COR-L47 (cell line): ENCODE results near the gene TRPM8.

Experiments used
- DNase-seq: peaks from one replicate; lab custom pipeline; 2025; lab: John Stamatoyannopoulos, UW

Gene TRPM8

GRCh38 chr2:233976087-233976486, 58.9 kb downstream of the TRPM8 start:
- DNase-seq = no peak

DNA sequence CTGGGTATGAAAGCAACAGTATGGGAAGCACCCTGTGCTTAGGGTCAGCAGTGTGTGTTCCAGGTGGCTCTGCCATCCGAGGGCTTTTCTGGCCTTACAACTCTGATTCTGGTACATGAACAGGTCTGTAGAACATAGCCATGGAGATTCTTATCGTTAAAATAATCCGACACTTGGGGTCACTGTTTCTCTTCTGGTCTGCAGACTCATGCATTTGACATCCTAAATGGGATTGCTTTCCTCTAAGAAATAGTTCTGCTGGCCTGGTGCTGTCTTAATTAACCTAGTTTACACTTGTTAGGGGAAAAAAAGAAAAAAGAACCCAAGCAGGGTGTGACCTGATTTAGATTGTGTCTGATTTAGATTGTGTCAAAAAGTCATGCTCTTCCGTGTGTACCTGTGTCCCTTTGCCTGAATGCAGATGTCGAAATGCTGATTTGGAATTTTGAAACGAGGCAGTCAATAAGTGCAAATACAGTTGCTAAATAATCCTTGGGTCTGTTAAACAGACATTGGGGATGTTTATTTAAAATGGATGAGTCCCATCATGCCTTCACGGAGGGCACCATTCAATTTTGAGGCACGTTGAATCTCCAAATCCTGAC, 59.6 kb downstream of the TRPM8 start:
- DNase-seq = peak; percentile 7

- no peak for DNase-seq
Measured at GRCh38 chr2:233977296-233977837, 60.2 kb downstream of the TRPM8 start.

DNA sequence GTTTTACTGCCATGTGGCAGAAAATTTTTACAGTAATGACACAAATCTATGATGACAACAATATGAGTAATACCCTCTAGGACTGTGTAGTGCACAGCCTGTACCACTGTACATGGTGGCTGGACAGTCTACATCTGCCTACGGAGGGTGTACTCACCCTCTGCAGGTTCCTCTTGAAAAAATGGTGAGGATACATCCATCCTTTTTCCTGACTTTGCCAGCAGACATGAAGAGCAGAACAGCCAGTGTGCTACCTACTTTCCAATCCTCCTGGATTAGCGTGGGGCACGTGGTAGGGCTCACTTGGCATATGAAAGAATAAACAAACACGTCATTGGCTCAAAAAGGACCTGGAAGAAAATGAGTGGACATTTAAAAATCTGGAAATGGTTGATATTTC, 62.6 kb downstream of the TRPM8 start:
- DNase-seq = no peak

GRCh38 chr2:233980955-233981561, 63.9 kb downstream of the TRPM8 start:
- DNase-seq = no peak

DNA sequence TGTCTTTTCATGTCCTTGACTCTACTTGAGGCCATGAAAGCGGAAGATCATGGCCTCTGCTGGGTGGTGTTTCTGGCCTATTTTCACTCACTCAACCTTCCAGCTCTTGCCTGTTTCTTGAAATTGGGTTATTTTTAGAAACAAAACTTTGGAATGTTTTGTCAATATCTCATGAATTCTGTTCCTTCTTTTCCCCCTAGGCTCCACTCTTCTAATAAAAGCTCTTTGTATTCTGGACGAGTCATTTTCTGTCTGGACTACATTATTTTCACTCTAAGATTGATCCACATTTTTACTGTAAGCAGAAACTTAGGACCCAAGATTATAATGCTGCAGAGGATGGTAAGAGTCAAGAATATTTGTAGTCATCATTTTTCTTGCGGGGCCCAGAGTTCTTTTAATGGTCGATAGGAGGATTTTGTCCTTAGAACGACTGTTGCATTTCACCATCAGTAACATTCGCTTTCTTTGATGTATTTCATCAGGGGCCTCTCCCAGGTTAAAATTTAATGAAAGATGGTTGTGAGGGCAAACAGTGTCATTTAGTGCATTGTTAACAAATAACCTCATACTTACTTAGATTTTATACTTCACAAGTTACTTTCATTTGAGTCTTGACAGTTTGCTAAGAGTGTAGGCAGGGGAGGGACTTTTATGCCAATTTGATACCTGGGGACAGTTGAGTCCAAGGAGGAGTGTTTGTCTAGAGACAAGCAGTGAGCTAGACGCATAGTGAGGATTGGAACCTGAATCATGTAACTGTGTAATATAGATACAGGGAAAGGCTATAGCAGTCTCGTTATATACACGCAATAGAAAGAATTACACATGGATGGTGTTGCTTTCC, 64.6 kb downstream of the TRPM8 start:
- DNase-seq = no peak

DNA sequence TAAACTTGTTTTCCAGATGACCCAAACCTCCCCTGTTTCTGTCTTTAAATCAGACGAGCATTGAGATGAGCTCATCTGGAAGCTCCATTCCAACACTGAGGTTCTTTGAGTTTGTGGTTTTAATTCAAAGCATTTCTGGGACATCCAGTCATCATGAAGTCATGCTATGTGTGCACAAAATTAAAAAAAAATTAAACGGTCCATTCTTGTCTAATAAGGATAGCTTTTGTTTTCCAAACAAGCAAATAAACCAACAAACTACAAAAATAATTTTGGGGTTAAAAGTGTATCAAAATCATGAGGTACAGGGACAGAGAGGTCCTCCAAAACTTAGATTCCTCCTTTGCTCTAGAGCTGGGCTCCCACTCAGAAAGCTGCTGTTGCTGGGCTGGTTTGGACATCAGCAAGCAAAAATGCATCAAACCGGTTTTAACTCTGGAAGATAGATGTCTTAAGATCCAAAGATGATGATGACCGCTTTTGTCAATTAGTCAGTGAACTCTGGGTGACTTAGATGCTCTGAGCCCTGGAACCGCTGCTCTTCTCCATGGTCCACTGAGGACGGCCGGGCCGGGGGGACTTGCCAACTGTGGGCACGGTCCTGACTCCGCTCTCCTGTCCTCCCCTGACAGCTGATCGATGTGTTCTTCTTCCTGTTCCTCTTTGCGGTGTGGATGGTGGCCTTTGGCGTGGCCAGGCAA, 65.4 kb downstream of the TRPM8 start:
- no peak for DNase-seq

DNA sequence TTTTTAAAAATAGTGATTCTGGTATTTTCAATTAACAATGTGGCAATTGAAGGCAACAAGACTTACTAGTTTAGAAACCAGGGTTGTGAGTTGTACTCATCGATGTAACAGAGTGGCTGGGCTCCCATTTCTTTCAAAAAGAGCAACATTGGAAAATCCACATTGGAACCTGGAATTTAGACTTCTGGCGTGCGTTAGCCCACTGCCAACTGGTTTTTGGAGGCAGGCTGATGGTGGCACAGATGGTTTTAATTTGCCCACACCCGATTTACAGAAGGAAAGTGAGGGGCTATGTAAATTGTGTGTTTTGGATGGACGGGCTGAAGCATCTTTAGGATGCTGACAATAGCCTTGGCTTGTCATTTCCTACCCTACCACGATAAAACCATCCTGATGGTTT, 66.3 kb downstream of the TRPM8 start:
- DNase-seq = no peak

DNA sequence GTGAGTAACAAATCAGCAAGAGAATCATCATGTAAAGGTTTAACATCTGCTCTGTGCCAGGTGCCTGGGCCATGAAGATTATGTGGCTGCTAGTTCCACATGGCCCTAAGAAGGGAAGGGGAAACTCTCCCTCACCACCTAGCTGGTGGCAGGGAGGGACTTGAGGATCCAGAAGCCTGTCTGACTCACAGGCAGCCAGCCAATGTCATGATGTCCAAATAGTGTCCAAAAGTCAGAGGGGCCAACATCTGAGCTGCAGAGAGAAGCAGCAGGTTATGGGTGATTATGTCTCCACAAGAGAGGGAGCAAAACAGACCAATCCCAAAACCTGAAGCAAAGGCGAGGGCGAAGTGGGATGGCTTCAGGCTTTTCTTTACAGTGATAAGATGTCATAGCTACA, 71.4 kb downstream of the TRPM8 start:
- DNase-seq = no peak

DNA sequence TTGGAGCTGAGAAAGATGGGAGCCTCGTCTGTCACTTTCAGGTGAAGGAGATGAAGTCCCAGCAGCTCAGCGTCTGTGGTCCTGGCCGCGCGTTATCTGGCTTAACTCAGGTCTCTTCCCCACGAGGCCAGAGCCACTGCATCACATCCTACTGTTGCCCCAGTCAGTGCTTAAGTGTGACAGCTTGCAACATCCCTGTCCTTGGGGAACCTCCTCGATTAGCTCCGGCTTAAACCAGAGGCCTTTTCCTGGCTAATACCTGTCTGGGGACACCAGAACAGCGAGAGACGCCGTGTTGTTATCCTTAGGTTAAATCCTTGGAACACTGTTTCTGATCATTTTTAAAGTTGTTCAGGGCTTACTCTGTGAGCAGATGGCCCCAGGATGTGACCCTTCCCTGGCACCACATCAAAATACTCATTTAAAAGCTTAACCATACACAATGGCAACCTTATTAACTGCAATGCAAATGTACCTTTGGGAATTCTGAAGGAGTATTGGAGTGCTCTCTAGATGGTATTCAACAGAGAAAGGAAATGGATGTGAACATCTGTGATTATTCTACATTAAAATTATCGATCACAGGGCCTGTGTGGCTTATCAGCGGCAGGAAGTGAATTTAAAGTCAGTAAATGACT, 72.2 kb downstream of the TRPM8 start:
- no peak for DNase-seq

DNA sequence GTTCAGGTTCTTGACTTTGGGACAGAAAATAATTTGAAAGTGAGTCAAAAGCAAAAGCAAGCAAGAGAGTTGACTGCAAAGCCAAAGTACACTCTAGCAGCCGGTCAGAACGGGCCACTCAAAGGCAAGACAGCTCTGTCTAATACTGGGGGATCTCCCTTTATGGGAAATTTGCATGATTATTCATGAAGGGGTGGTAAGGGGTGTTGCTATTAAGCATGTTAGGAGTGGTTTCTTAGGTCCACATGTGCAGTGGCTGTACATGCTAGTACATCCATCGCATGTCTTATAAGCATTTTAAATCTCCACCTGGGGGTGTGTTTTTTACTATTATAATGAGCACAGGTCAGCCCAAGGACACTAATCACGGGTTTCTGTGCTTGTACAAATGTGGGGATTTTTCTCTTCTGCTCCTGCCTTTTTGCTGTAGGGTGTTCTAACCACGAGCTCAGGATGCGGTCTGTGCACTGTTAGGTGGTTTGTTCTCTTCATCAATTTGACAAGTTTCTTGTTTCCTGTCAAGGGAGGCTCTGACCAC, 73.2 kb downstream of the TRPM8 start:
- no peak for DNase-seq

- DNase-seq = no peak
Measured at GRCh38 chr2:233991196-233991595, 74.0 kb downstream of the TRPM8 start.

DNA sequence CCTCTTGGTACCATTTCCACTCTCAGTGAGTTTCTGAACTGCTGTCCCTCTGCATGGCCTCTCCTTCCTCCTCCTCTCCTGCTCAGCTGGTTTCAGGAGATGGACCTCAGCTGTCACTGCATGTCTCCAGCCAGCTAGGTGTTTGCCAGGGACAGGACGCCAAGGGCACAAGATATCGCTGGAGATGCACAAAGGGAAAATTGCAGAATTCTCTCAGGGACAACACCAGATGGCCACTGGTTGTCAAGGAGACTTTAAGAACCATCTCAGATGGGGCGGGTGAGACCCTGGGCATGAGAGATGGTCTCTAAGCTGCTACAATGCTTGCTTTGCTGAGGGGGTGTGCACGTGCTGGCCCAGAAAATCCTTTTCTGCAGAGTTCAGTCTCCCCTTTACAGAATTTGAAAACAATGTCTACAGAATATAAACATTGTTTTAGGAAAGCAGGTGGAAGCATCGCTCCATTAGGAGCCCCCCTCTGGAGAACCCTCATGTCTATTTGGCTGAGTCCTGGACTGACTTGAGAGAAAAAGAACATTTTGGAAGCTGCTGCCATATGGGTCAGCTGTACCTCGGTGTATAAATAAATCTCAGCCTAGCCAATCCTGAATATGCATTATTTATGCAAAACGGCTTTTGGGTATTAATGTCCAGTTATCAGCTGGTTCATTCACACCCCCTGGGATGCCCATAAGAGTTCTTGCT, 75.5 kb downstream of the TRPM8 start:
- no peak for DNase-seq

GRCh38 chr2:233993461-233993860, 76.3 kb downstream of the TRPM8 start:
- no peak for DNase-seq

- no peak for DNase-seq
Measured at GRCh38 chr2:233994151-233994550, 77.0 kb downstream of the TRPM8 start.

- DNase-seq = no peak
Measured at GRCh38 chr2:233996000-233996399, 78.8 kb downstream of the TRPM8 start.

- no peak for DNase-seq
Measured at GRCh38 chr2:233996461-233996860, 79.3 kb downstream of the TRPM8 start.

- DNase-seq = no peak
Measured at GRCh38 chr2:233997707-233998106, 80.5 kb downstream of the TRPM8 start.

- DNase-seq = no peak
Measured at GRCh38 chr2:233999182-233999581, 82.0 kb downstream of the TRPM8 start.

DNA sequence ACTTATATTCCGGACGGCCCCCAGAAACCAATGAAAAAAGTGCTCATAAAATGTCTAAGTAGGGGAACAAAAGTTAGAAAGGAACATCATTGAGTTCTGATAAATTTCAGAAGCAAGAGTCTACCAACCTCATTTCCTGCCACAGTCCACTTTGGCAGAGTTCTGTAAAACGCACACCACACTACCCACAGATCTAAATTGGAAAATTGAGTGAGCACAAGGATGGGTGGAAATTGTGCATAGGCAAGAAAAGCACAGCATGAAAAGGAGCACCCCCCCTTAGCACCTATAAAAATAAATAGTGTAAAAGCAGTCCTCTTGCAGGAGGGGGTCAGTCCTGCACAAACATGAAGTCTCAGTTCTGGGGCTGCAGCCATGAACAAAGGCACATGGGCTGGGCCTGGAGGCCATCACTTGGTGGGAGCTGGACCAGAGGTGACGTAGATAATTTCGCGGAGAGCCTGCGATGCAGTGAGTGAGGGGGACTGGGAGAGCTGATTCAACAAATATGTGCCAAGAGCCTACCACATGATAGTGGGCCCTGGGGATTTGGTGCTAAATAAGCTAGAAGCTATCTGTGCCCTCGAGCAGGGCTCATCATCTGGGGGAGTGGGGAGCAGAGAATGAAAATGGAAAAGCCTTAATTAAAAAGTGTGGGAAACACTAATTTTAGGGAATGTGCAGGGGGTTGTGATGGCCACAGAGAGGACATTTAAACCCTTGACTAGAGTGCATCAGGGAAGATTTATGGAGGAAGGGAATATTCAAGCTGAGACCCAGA, 84.4 kb downstream of the TRPM8 start:
- no peak for DNase-seq
